HG03378 (cell line): ENCODE results near the gene ATP6V0E1.
"Not testable (repeated sequence)": the region's sequence is repeated elsewhere in the genome, so short reads cannot be mapped to it uniquely, and the experiment has no call there.

Experiments
- ATAC-seq: cut with Tn5 transposase; IDR thresholded peaks from one replicate; pipeline ENCODE4 v1.9.1; 2021; ENCODE audit warnings: mild to moderate bottlenecking, moderate library complexity; ENCODE audit not compliant: unreplicated experiment

Gene ATP6V0E1

GRCh38 chr5:173032730-173033129 is 49.2 kb downstream of the ATP6V0E1 start:
- ATAC-seq = no peak

- no peak for ATAC-seq
These were observed 50.4 kb downstream of the ATP6V0E1 start for GRCh38 chr5:173033923-173034322.

DNA sequence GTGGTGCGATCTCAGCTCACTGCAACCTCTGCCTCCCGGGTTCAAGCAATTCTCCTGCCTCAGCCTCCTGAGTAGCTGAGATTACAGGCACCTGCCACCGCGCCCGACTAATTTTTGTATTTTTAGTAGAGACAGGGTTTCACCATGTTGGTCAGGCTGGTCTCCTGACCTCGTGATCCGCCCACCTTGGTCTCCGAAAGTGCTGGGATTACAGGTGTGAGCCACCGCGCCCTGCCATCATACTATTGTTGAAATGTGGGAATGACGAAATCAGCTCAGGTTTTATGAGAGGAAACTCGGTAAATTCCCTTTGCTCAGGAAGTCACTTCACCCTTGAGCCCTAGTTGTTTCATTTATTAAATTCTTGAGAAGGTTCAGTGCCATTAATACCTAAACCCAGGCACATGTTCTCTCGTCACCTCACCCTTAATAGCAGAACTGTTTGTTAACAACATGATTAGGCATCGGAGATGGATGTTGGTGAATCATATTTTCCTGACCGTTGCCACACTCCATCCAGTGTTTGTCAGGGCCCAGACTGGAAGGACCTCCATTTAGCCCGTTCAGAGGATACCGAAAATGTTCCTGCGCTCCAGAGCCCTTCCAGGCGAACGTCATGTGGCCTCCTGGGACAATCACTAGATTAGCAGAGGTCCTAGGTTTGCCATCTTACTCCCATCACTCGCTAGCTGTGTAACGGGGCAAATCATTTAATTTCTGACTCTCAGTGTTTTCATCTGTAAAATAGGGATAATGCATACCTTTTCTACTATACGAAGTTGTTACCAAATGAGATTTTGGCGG is 52.5 kb downstream of the ATP6V0E1 start:
- peak; percentile 58 for ATAC-seq

DNA sequence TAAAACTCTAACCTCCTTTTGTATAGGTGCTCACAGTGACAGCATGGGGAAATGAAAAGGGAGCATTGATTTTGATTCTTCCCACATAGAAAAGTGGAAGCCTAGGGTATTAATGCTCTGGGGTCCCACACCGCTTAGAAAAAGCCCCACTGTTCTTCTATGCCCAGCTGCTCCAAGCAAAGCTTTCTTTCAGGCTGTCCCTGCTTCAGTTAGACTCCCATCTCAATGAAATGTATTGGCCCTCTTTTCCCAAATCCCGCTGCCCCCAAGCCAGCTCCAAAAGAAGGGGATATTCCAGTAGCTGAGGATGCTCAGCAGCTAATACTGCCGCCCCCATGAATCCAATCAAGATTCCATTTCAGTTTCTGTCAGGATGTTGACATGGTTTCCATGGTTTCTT is 55.6 kb downstream of the ATP6V0E1 start:
- no peak for ATAC-seq

- no peak for ATAC-seq
These were observed 56.4 kb downstream of the ATP6V0E1 start for GRCh38 chr5:173039964-173040363.

GRCh38 chr5:173041881-173042762 is 58.6 kb downstream of the ATP6V0E1 start:
- ATAC-seq = no peak

GRCh38 chr5:173042763-173043107 is 59.2 kb downstream of the ATP6V0E1 start:
- no peak for ATAC-seq

GRCh38 chr5:173045474-173045873 is 61.9 kb downstream of the ATP6V0E1 start:
- no peak for ATAC-seq

DNA sequence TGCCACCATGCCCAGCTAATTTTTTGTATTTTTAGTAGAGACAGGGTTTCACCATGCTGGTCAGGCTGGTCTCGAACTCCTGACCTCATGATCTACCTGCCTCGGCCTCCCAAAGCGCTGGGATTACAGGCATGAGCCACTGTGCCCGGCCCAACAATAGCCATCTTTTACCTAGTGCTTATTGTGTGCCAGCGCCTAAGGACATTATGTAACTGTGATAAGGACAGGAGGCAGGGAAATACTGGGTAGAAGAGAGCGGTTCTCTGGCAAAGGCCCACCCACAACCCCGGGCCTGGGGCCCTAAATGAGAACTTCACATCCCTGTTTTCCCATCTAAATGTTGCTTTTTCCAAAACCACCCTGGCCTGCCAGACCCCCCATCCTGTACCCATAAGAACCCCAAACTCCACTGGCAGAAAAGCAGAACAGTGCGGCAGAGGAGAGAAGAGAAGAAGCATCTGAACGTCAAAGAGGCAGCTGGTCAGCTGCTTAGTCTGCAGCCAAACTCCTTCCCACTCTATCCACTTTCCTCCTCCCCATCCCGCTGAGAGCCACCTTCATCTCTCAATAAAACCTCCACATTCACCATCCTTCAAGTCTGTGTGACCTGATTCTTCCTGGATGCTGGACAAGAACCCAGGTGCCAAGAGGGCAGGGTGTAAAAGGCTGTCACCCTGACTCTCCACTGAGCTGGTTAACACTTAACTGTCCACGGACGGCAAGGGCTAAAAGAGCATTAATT is 63.7 kb downstream of the ATP6V0E1 start:
- not testable (repeated sequence) for ATAC-seq

GRCh38 chr5:173047838-173048105 is 64.2 kb downstream of the ATP6V0E1 start:
- ATAC-seq = no peak

GRCh38 chr5:173050791-173051190 is 67.2 kb downstream of the ATP6V0E1 start:
- ATAC-seq = no peak

DNA sequence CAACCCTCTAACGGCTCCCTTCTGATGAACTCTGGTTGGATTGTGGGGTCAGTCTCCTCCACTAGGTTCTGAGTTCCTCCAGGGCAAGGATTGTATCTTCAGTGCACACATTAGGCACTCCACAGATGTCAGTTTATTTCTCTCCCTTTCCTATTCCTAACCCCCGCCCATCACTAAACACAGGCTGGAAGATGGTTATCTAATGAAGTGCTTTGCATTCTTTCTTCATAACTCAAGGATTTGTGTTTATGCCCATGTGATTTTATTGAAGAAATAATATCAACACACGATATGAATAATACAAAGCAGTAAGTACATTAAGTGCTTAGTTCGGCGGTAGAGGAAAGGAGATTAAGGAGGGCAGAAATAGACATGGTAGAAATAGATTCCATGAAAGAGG is 68.2 kb downstream of the ATP6V0E1 start:
- no peak for ATAC-seq

DNA sequence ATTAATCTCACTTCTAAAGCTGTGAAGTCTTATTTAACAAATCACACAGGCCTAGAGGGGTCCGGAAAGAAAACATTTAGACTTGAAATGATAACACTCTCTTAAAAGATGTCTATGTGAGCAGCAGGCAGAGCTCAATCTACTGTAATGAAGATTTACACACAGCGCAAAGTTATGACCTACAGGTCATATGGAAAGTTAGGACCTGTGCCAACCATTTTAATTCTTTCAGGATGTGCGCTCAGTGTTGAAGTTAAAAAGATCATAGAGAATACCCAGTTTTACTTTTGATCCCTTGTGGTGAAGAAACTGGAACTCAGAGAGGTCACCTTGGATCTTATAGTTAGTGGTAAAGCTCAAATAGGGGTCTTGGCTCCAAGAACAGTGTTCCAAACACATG is 69.5 kb downstream of the ATP6V0E1 start:
- ATAC-seq = no peak

DNA sequence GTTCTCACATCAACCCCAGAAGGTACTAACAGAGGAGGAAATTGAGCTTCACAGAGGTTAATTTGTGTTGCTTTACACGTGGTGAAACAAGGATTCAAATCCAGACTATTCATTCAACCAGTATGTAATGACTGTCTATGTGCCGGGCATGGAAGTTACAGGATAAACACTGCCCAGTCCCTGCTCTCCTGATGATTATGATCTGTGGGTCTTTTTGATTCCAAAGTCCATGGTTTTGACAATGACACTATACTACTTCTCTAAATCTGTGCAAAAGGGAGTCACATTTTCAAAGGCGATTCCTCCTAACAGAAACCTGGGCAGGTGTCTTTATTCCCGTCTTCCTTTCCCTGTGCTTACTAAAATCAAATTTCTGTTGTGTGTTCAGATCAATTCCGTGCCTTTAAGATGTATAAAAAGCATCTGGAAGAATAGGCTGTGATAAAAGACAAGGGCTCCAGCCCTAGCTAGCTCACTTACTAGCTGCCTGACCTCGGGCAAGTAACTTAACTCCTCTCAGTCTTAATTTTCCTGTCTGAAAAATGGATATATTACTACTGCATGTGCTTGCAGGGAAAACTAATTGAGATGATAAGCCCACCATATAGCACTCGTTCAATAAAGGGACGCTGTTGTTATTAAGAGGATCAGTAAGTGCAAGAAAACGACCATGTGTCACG is 71.6 kb downstream of the ATP6V0E1 start:
- ATAC-seq = no peak

GRCh38 chr5:173055722-173055982 is 72.1 kb downstream of the ATP6V0E1 start:
- no peak for ATAC-seq

DNA sequence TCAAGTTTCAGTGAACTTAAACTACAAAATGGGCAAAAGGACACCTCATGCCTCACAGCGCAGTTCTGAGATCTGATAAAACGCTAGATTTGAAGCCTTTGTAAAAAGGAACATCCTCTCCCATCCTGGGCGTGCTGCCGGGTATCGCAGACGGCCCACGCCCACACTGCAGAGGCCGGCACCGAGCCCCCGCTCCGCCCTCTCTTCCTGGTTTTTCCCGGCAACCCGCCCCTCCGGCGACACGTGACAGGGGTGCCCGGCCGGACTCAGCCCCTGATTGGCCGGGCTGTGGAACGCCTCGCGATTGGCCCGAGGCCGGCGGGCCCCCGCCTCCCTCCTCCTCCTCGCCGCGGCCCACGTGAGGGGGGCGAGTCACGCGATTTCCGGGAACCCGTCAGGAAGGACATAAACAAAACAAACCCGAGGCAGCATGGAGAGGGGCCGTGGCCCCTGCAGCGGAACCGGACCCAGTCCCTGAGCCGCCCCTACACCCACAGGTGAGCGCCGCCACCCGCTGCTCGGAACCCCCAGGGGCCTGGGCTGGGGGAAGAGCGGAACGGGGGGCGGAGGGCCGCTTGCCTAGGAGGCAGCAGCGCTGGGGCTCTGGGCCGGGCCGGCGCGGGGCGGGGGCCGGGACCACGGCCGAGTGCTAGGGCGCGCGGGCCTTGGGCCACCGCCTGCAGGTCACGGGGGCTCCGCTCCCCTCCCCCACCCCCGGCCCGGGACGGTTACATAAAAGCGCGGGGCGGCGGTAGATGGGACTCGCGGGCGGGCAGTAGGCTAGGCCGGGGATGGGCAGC is 72.6 kb downstream of the ATP6V0E1 start, which contains the start of gene CREBRF:
Gene CREBRF (plus strand): TSS at position 370 of the 800 bp plus-strand sequence. CDS start 24,424 bp downstream, outside the sequence.
- peak; percentile 68 for ATAC-seq

DNA sequence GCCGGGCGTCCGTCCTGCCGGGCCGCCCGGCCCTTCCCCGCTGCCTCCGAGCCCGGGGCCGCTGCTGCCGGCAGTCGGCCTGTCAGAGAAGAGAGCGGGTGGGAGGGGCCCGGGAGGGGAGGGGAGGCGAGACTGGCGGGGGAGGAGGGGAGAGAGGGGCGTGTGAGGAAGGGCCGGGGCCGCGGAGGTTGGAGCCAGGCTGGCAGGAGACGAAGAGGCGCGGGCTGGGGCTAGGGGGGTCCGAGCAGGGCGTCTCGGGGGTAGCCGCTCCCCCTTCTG is 73.2 kb downstream of the ATP6V0E1 start:
- ATAC-seq = peak; percentile 13

GRCh38 chr5:173057062-173057924 is 73.7 kb downstream of the ATP6V0E1 start:
- peak; percentile 73 for ATAC-seq

DNA sequence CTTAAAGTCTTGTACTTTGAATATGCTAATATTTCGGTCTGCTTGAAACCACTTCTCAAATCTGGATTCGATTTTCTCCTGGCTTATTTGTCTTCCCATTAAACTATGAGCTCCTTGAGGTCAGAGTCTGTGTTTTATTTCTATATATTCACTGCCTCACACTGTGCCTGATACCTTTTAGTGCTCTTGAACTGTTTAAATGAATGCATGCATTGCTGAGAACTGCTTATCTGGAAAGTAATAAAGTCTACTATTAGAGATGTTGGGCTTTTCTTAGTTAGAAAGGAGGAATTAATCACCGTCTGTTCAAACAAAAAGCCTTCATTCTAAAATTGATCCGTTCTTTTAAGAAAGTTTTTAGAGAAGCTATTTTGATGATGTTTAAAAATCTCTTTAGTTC is 78.6 kb downstream of the ATP6V0E1 start:
- no peak for ATAC-seq

DNA sequence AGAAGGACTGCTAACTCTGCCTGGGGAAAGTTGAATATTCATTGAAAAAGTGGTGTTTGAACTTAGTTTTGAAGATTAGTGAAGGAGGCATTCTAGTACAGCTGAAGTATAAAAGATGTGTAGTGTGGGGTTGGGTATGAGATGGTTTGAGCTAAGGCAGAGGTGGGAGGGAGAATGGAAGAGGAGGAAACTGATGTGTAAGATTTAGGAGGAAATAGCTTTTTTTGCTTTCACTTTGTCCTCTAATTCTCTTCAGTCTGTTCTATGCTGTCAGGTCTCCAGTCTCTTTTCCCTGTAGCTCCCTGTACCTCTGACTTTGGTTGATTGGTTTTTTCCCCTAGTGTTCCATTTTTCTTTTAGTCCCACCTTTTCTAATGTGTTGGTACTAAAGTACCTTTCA is 81.6 kb downstream of the ATP6V0E1 start:
- no peak for ATAC-seq
